Measurements from ENCODE around the gene HIRA. TPM values are rescaled to one million over a fixed set of nuclear protein-coding genes. Genes with fewer than 3 reads are reported as not detected.
A peak's percentile ranks its signal among the peaks of the same experiment; 100 is the strongest.

The HIRA gene
- total RNA-seq, 5 donors from 2014 or later (not counting 1 experiment from before 2014, with no cell fraction given) = 24.4 to 31.4 (median 29.2) TPM

DNA sequence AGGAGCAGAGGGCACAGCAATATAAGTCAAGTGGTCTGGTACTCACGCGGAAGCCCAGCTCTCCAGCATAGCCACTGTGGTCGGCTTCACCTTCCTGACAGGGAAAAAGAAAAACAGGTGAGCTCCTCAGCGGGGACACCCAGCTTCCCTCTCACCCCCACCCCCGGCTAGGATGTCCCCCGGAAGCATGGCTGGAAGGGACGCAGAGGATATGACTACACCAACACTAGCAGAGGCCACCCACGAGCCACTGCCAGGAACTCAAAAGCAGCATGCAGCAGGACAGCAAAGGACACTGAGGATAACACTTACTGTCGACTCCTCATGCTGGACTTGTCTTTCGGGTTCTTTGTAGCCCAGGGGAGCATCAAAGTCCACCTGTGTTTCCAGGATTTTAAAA, 25.0 kb upstream of the HIRA start:
- Mint-ChIP-seq H3K27ac (no peak overlapping the region), H3K27me3 (no peaks in the 10 kb centered on the region), H3K9me3 (no peaks in the 10 kb centered on the region), H3K4me1 (no peaks in the 10 kb centered on the region), H3K4me3 (no peak overlapping the region), H3K36me3 (peaks cover 44% of the 10 kb centered on the region)
- Histone ChIP-seq H3K4me1 (ENCODE audit: control insufficient read depth in 1 of 2, extremely low read depth in 1 of 2, insufficient read depth in 2 of 2, low read length in 2 of 2) (no peaks in the 10 kb centered on the region), H3K4me3 (ENCODE audit: control insufficient read depth in 1 of 2, extremely low read depth in 1 of 2, low read length in 1 of 2) (no peak overlapping the region), H3K27me3 (replicated peaks in 1 of 2; ENCODE audit: control insufficient read depth in 2 of 2, extremely low read depth in 1 of 2, insufficient read depth in 2 of 2, low read length in 1 of 2) (no peaks in the 10 kb centered on the region), H3K27ac (ENCODE audit: low read length) (no peak overlapping the region), H3K9me3 (no peaks in the 10 kb centered on the region), H3K36me3 (ENCODE audit: control insufficient read depth in 2 of 2, extremely low read depth in 1 of 2, insufficient read depth in 1 of 2, low read length in 1 of 2) (peaks cover 31 to 73% of the 10 kb centered on the region in 2 donors)
- ChIA-PET CTCF (no interaction called here), POLR2A (no interaction called here)
- DNase-seq (no peak), ATAC-seq (replicated peaks in 1 of 4) (no peak)
- WGBS (ENCODE audit: insufficient coverage) = 98% methylated on average over 7 of the region's 10 CpGs

DNA sequence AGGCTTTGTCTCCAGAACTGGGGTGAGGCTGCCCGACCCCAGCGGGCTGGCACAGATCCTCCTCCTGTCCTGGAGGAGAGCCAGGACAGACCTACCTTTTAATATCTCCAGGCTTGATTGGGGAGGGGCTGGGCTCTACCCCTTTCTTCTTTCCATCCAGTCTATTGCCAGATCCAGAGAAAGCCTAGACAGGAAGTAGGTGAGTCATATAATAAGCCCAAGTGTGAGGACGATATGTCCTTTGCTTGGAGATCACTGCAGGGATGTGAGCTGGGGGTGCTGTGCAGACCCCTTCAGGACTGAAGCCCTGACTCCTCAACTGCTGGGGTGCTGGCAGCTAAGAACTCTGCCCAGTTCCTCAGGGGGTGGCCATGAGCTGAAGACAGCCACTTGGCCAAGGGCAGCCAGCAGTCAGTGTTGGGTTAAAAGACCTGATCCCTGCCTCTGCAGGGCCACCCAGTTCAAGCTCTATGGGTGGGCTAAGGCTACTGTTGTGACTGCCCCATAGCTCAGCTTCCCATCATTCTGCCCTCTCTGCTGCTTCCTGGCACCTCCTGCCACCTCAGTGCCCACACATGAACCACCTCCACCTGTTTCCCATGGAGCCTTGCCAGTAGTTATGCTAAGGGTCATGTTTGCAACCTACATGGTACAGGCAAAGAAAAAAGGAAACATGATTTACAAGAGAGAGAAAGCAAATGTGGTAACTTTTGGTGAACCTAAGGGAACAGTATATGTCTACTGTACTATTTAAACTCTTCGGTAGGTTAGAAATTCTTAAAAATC, 24.2 kb upstream of the HIRA start:
- Mint-ChIP-seq H3K27me3 (no peaks in the 10 kb centered on the region), H3K4me3 (no peak overlapping the region), H3K27ac (no peak overlapping the region), H3K4me1 (no peaks in the 10 kb centered on the region), H3K36me3 (peaks cover 44% of the 10 kb centered on the region), H3K9me3 (no peaks in the 10 kb centered on the region)
- Histone ChIP-seq H3K27ac (ENCODE audit: low read length) (no peak overlapping the region), H3K4me1 (ENCODE audit: control insufficient read depth in 1 of 2, extremely low read depth in 1 of 2, insufficient read depth in 2 of 2, low read length in 2 of 2) (no peaks in the 10 kb centered on the region), H3K36me3 (ENCODE audit: control insufficient read depth in 2 of 2, extremely low read depth in 1 of 2, insufficient read depth in 1 of 2, low read length in 1 of 2) (peaks cover 30 to 71% of the 10 kb centered on the region in 2 donors), H3K9me3 (no peaks in the 10 kb centered on the region), H3K27me3 (replicated peaks in 1 of 2; ENCODE audit: control insufficient read depth in 2 of 2, extremely low read depth in 1 of 2, insufficient read depth in 2 of 2, low read length in 1 of 2) (no peaks in the 10 kb centered on the region), H3K4me3 (ENCODE audit: control insufficient read depth in 1 of 2, extremely low read depth in 1 of 2, low read length in 1 of 2) (no peak overlapping the region)
- WGBS (ENCODE audit: insufficient coverage) = 82% methylated on average over 1 of the region's 4 CpGs
- DNase-seq = no peak
- ChIA-PET POLR2A (no interaction called here), CTCF (no interaction called here)
- peak in 1 of 4 experiments; percentile 12 for ATAC-seq (replicated peaks in 1 of 4)

DNA sequence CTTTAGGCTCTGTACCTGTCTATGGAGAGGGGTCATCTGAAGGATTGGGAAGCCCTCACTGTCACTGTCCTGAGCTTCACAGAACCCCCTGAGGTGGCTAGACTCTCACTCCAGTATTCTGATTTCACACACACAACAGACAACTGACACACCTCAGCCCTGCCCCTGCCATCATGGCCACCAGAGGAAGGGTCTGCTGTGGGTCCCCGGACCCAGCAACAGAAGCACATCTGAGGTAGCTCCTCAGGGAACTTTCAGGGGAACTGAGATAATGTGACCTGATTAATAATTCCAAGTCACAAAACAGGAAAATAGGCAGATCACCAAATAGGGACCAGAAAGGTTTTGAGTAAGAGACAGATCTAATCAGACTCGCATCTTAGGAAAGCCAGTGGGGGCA, 23.5 kb upstream of the HIRA start:
- Mint-ChIP-seq H3K36me3 (peaks cover 45% of the 10 kb centered on the region), H3K27ac (no peak overlapping the region), H3K4me1 (no peaks in the 10 kb centered on the region), H3K27me3 (no peaks in the 10 kb centered on the region), H3K4me3 (no peak overlapping the region), H3K9me3 (no peaks in the 10 kb centered on the region)
- ChIA-PET CTCF (no interaction called here), POLR2A (no interaction called here)
- H3K9me3 ChIP-seq = no peaks in the 10 kb centered on the region
- H3K4me1 ChIP-seq (ENCODE audit: control insufficient read depth in 1 of 2, extremely low read depth in 1 of 2, insufficient read depth in 2 of 2, low read length in 2 of 2) = no peaks in the 10 kb centered on the region
- DNase-seq (no peak), ATAC-seq (replicated peaks in 1 of 4) (no peak)
- 100% methylated on average over 1 of the region's 2 CpGs for WGBS (ENCODE audit: insufficient coverage)
- H3K4me3 ChIP-seq (ENCODE audit: control insufficient read depth in 1 of 2, extremely low read depth in 1 of 2, low read length in 1 of 2) = no peak overlapping the region
- no peak overlapping the region for H3K27ac ChIP-seq (ENCODE audit: low read length)
- H3K27me3 ChIP-seq (replicated peaks in 1 of 2; ENCODE audit: control insufficient read depth in 2 of 2, extremely low read depth in 1 of 2, insufficient read depth in 2 of 2, low read length in 1 of 2) = no peaks in the 10 kb centered on the region
- H3K36me3 ChIP-seq (ENCODE audit: control insufficient read depth in 2 of 2, extremely low read depth in 1 of 2, insufficient read depth in 1 of 2, low read length in 1 of 2) = peaks cover 25 to 68% of the 10 kb centered on the region in 2 donors

DNA sequence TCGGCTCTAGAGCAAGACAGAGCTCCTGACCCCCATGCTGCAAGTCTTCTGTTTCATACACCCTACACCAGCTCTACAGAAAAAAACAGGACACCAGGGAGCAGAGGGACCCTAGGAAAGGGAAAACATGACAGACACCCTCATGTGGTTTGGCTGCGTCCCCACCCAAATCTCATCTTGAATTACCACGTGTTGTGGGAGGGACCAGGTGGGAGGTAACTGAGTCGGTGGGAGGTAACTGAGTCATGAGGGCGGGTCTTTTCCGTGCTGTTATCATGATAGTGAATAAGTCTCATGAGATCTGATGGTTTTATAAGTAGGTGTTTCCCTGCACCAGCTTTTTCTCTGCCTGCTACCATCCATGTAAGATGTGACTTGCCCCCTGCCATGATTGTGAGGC, 22.6 kb upstream of the HIRA start:
- H3K4me3 ChIP-seq (ENCODE audit: control insufficient read depth in 1 of 2, extremely low read depth in 1 of 2, low read length in 1 of 2) = no peak overlapping the region
- DNase-seq (no peak), ATAC-seq (replicated peaks in 1 of 4) (no peak)
- CTCF ChIA-PET = no interaction called here
- H3K36me3 ChIP-seq (ENCODE audit: control insufficient read depth in 2 of 2, extremely low read depth in 1 of 2, insufficient read depth in 1 of 2, low read length in 1 of 2) = peaks cover 26 to 66% of the 10 kb centered on the region in 2 donors
- Mint-ChIP-seq H3K36me3 (peaks cover 44% of the 10 kb centered on the region), H3K9me3 (no peaks in the 10 kb centered on the region), H3K4me3 (no peak overlapping the region), H3K4me1 (peaks cover 3 to 5% (median 5%) of the 10 kb centered on the region in 3 donors), H3K27me3 (no peaks in the 10 kb centered on the region), H3K27ac (no peak overlapping the region)
- no peak overlapping the region for H3K27ac ChIP-seq (ENCODE audit: low read length)
- no peaks in the 10 kb centered on the region for H3K27me3 ChIP-seq (replicated peaks in 1 of 2; ENCODE audit: control insufficient read depth in 2 of 2, extremely low read depth in 1 of 2, insufficient read depth in 2 of 2, low read length in 1 of 2)
- no peaks in the 10 kb centered on the region for H3K9me3 ChIP-seq
- WGBS (ENCODE audit: insufficient coverage) = 84% methylated on average over 3 of the region's 6 CpGs
- POLR2A ChIA-PET = no interaction called here
- H3K4me1 ChIP-seq (ENCODE audit: control insufficient read depth in 1 of 2, extremely low read depth in 1 of 2, insufficient read depth in 2 of 2, low read length in 2 of 2) = peaks cover 0 to 3% of the 10 kb centered on the region in 2 experiments

DNA sequence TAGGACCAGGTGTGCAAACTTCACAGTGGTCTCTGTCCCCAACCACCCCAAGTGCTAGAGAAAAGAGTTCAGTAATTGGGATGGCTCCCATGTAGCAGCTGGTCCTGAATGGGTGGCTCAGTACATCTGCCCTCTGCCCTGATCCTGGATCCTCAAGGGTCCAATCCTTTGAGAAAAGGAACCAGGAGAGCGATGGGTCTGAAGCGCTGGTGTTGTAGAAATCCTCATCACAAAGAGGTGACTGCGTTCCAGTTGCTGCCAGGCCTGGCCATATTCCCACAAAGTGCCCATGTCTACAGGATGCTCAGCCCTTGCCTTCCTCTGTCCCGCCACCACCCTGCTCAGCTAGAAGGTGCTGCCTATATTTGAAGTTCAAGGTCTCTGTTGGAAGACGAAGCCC, 22.2 kb upstream of the HIRA start:
- peaks cover 0 to 7% of the 10 kb centered on the region in 2 experiments for H3K4me1 ChIP-seq (ENCODE audit: control insufficient read depth in 1 of 2, extremely low read depth in 1 of 2, insufficient read depth in 2 of 2, low read length in 2 of 2)
- Mint-ChIP-seq H3K4me1 (peaks cover 5 to 7% (median 5%) of the 10 kb centered on the region in 3 donors), H3K36me3 (peaks cover 44% of the 10 kb centered on the region), H3K9me3 (no peaks in the 10 kb centered on the region), H3K27ac (no peak overlapping the region), H3K27me3 (no peaks in the 10 kb centered on the region), H3K4me3 (no peak overlapping the region)
- WGBS (ENCODE audit: insufficient coverage) = 97% methylated on average over 5 of the region's 5 CpGs
- H3K27me3 ChIP-seq (replicated peaks in 1 of 2; ENCODE audit: control insufficient read depth in 2 of 2, extremely low read depth in 1 of 2, insufficient read depth in 2 of 2, low read length in 1 of 2) = no peaks in the 10 kb centered on the region
- POLR2A ChIA-PET = no interaction called here
- CTCF ChIA-PET = interaction anchor here in 1 of 2 donors (0.5 kb wide), 1 partner anchor 673 kb away, joined by 3 read pairs; no protein-coding TSS in a partner anchor
- H3K9me3 ChIP-seq = no peaks in the 10 kb centered on the region
- no peak for ATAC-seq (replicated peaks in 1 of 4)
- DNase-seq = no peak
- H3K27ac ChIP-seq (ENCODE audit: low read length) = no peak overlapping the region
- peaks cover 25 to 65% of the 10 kb centered on the region in 2 donors for H3K36me3 ChIP-seq (ENCODE audit: control insufficient read depth in 2 of 2, extremely low read depth in 1 of 2, insufficient read depth in 1 of 2, low read length in 1 of 2)
- H3K4me3 ChIP-seq (ENCODE audit: control insufficient read depth in 1 of 2, extremely low read depth in 1 of 2, low read length in 1 of 2) = no peak overlapping the region

DNA sequence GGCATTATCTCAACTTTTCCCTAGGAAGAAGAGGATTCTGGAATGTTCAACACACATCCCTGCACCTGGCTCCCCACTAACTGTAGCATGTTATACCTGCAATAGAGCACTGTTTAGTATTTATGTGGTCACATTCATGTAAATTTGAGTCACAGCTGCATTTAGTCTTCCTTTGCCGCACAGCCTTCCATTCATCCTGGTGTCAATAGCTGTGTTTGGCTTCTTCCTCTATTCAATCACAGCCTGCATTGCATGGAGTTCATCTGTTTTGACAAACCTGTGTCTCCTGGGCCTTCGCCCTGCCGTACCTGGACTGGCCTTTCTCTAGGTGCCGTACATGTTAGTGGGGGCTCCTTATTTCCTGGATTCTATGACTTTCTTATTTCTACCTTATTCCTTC, 20.0 kb upstream of the HIRA start:
- Histone ChIP-seq H3K27me3 (replicated peaks in 1 of 2; ENCODE audit: control insufficient read depth in 2 of 2, extremely low read depth in 1 of 2, insufficient read depth in 2 of 2, low read length in 1 of 2) (no peaks in the 10 kb centered on the region), H3K27ac (ENCODE audit: low read length) (no peak overlapping the region), H3K4me1 (ENCODE audit: control insufficient read depth in 1 of 2, extremely low read depth in 1 of 2, insufficient read depth in 2 of 2, low read length in 2 of 2) (peaks cover 0 to 21% of the 10 kb centered on the region in 2 experiments), H3K9me3 (no peaks in the 10 kb centered on the region), H3K4me3 (ENCODE audit: control insufficient read depth in 1 of 2, extremely low read depth in 1 of 2, low read length in 1 of 2) (no peak overlapping the region), H3K36me3 (ENCODE audit: control insufficient read depth in 2 of 2, extremely low read depth in 1 of 2, insufficient read depth in 1 of 2, low read length in 1 of 2) (peaks cover 22 to 49% of the 10 kb centered on the region in 2 donors)
- Mint-ChIP-seq H3K27ac (peak overlapping the region; percentile 3 to 37), H3K4me1 (peaks cover 19 to 23% (median 23%) of the 10 kb centered on the region in 3 donors), H3K36me3 (peaks cover 34% of the 10 kb centered on the region), H3K4me3 (no peak overlapping the region), H3K9me3 (no peaks in the 10 kb centered on the region), H3K27me3 (no peaks in the 10 kb centered on the region)
- CTCF ChIA-PET = interaction anchor here in 1 of 2 donors (0.6 kb wide), 1 partner anchor 28 kb away, joined by 3 read pairs; the partner anchor contains the start of gene CDC45
- POLR2A ChIA-PET = no interaction called here
- WGBS (ENCODE audit: insufficient coverage) = no CpG with 5 or more reads among the region's 4 CpGs
- no peak for ATAC-seq (replicated peaks in 1 of 4)
- no peak for DNase-seq
